ENCODE data around the gene BICC1.

BICC1 gene

DNA sequence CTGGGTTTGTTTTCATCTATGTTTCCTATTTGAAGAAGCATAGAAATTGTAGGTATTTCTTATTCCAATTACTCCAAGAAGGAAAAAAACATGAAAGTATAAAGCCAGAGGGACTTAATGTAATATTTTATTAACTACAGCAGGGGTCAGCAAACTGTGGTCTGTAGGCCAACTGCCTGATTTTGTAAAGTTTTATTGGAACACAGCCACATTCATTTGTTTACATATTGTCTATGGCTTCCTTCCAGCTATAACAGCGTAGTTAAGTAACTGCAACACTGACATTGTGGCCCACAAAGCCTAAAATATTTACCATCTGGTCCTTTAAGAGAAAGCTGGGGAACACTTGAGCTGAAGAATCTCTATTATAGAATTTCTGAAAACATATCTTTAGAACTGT, 306.2 kb downstream of the BICC1 start:
- Histone ChIP-seq H3K4me2 (ENCODE audit: low read length) (no peak overlapping the region), H3K79me2 (no peaks in the 10 kb centered on the region), H3K27me3 (ENCODE audit: control insufficient read depth, insufficient read depth, low read length) (no peaks in the 10 kb centered on the region), H2AFZ (no peak overlapping the region), H3K9ac (no peak overlapping the region), H3K27ac (no peak overlapping the region), H3K9me3 (ENCODE audit: control insufficient read depth, low read length) (no peaks in the 10 kb centered on the region), H3K4me1 (no peaks in the 10 kb centered on the region), H3K4me3 (ENCODE audit: low read depth, low read length) (no peak overlapping the region), H3K36me3 (ENCODE audit: control insufficient read depth, insufficient read depth, low read length) (no peaks in the 10 kb centered on the region)
- TF ChIP-seq, protein P1, sequence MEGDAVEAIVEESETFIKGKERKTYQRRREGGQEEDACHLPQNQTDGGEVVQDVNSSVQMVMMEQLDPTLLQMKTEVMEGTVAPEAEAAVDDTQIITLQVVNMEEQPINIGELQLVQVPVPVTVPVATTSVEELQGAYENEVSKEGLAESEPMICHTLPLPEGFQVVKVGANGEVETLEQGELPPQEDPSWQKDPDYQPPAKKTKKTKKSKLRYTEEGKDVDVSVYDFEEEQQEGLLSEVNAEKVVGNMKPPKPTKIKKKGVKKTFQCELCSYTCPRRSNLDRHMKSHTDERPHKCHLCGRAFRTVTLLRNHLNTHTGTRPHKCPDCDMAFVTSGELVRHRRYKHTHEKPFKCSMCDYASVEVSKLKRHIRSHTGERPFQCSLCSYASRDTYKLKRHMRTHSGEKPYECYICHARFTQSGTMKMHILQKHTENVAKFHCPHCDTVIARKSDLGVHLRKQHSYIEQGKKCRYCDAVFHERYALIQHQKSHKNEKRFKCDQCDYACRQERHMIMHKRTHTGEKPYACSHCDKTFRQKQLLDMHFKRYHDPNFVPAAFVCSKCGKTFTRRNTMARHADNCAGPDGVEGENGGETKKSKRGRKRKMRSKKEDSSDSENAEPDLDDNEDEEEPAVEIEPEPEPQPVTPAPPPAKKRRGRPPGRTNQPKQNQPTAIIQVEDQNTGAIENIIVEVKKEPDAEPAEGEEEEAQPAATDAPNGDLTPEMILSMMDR (IDR thresholded peaks at IDR 0.05), result no peak

DNA sequence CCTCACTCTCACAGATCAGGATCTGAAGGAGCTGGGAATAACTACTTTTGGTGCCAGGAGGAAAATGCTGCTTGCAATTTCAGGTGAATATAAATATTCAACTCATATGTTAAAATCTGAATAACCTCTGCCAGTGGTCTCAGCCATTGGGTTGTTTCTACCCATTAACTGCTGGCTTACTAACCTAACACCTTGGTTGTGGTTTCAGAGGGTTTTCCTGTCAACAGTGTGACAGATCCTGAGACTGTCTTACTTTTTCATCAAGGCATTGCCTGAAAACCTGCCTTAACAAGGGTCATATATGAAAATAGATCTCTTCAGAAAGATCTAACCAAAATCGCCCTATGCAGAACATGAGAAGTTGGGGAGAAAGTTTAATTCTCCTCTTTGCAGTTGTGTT, 307.7 kb downstream of the BICC1 start:
- Histone ChIP-seq H3K4me1 (no peaks in the 10 kb centered on the region), H3K9ac (no peak overlapping the region), H3K4me3 (ENCODE audit: low read depth, low read length) (no peak overlapping the region), H3K79me2 (no peaks in the 10 kb centered on the region), H2AFZ (no peak overlapping the region), H3K36me3 (ENCODE audit: control insufficient read depth, insufficient read depth, low read length) (no peaks in the 10 kb centered on the region), H3K27ac (no peak overlapping the region), H3K9me3 (ENCODE audit: control insufficient read depth, low read length) (no peaks in the 10 kb centered on the region), H3K27me3 (ENCODE audit: control insufficient read depth, insufficient read depth, low read length) (no peaks in the 10 kb centered on the region), H3K4me2 (ENCODE audit: low read length) (no peak overlapping the region)
- TF ChIP-seq, protein P1 (IDR thresholded peaks at IDR 0.05), result no peak

DNA sequence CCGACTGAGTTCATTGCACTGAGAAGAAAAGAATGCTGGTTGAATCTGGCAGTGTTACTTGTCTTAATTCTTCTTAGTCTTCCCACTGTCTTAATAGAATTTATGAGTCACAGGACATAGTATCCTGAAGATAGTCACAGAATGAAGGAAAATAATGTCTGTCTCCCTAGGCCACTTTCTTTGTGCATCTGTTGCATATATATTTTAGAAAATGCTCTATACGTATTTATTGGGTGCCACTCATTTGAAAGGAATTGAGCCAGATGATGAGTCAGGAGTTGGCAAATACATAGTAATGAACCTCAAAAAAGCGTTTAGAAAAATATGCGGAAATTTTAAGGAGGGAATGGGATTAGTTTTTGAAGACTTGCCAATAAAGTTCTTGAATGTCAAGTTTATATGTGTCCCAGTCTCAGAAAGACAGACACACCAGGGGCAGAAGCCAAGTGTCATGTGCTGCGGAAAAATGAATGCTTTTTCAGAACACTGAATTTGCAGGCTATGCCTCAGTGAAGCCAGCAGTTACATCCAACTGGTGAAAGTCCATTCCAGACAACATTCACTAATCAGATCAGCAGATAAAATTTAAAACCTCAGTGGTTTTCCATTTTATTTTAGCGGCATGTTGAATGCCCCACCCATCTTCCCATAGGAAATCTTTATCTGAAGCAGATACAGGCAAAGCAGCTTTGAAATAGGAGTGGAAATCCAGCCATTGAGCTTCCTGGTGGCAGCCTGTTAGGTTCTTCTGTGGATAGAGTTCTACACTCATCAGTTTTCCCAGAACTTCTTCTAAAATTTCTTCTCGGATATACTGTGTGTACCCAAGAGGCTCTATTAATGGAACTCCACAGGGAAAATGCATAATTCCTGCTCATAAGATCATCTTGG, 308.4 kb downstream of the BICC1 start:
- Histone ChIP-seq H3K9me3 (ENCODE audit: control insufficient read depth, low read length) (no peaks in the 10 kb centered on the region), H3K79me2 (no peaks in the 10 kb centered on the region), H2AFZ (no peak overlapping the region), H3K27me3 (ENCODE audit: control insufficient read depth, insufficient read depth, low read length) (no peaks in the 10 kb centered on the region), H3K9ac (no peak overlapping the region), H3K4me3 (ENCODE audit: low read depth, low read length) (no peak overlapping the region), H3K4me1 (no peaks in the 10 kb centered on the region), H3K4me2 (ENCODE audit: low read length) (no peak overlapping the region), H3K36me3 (ENCODE audit: control insufficient read depth, insufficient read depth, low read length) (no peaks in the 10 kb centered on the region), H3K27ac (no peak overlapping the region)
- TF ChIP-seq, protein P1 (IDR thresholded peaks at IDR 0.05), result no peak

DNA sequence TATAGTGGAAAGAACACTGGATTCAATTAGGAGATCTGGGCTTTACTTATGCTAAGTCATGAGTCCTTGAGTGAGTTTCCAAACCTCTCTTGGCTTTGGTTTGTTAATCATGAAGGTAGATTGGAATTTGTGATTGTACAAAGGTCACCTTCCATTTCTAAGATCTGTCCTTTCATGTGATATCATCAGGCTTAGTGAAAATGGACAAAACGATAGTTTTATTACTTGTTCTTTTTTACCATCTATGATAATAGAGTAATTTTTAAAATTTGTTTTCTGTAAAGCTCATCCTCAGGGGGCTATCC, 309.0 kb downstream of the BICC1 start:
- Histone ChIP-seq H3K9ac (no peak overlapping the region), H3K4me1 (no peaks in the 10 kb centered on the region), H3K36me3 (ENCODE audit: control insufficient read depth, insufficient read depth, low read length) (no peaks in the 10 kb centered on the region), H2AFZ (no peak overlapping the region), H3K27me3 (ENCODE audit: control insufficient read depth, insufficient read depth, low read length) (no peaks in the 10 kb centered on the region), H3K4me2 (ENCODE audit: low read length) (no peak overlapping the region), H3K27ac (no peak overlapping the region), H3K9me3 (ENCODE audit: control insufficient read depth, low read length) (no peaks in the 10 kb centered on the region), H3K4me3 (ENCODE audit: low read depth, low read length) (no peak overlapping the region), H3K79me2 (no peaks in the 10 kb centered on the region)
- TF ChIP-seq, protein P1 (IDR thresholded peaks at IDR 0.05), result no peak

DNA sequence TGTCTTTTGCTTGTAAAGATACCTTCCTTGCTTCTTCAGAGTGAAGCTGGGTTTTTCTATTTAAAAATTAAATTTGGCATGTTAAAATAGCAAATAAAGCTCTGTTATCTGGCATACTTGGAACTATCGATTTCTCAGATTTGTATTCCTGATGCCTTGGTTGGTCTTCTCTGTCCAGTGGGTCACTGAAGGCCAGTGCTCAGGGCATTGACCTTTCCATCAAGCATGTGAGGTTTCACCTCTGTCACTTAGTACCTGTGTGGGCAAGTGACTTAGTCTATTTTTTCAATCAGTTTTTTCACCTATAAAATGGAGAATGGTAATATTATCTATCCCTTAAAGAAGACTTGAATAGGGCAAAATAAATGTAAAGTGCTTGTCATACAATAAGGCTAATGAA, 311.3 kb downstream of the BICC1 start:
- no peaks in the 10 kb centered on the region for H3K4me1 ChIP-seq

More for the DNA sequence above, 311.3 kb downstream of the BICC1 start:
- Histone ChIP-seq H3K27ac (no peak overlapping the region), H3K36me3 (ENCODE audit: control insufficient read depth, insufficient read depth, low read length) (no peaks in the 10 kb centered on the region), H3K79me2 (no peaks in the 10 kb centered on the region), H3K9me3 (ENCODE audit: control insufficient read depth, low read length) (no peaks in the 10 kb centered on the region), H3K4me2 (ENCODE audit: low read length) (no peak overlapping the region), H3K9ac (no peak overlapping the region), H3K4me3 (ENCODE audit: low read depth, low read length) (no peak overlapping the region), H3K27me3 (ENCODE audit: control insufficient read depth, insufficient read depth, low read length) (no peaks in the 10 kb centered on the region), H2AFZ (no peak overlapping the region)
- TF ChIP-seq, protein P1 (IDR thresholded peaks at IDR 0.05), result no peak

Measured in parathyroid adenoma (tissue), 2 donors.